HepG2 (cell line): ENCODE results near the gene RGS11. TPM values are rescaled to one million over a fixed set of nuclear protein-coding genes. Genes with fewer than 3 reads are reported as not detected.

ENCODE experiments used
- ATF1 ChIP-seq: IDR thresholded peaks from 2 replicates; pipeline ENCODE4 v1.6.1; 2016; ENCODE audit warnings: mild to moderate bottlenecking, control low read depth
- CENPX ChIP-seq: sonication (generic); formaldehyde crosslinking; IDR thresholded peaks from 2 replicates; pipeline ENCODE4 v1.9.0; 2021; ENCODE audit warnings: mild to moderate bottlenecking, missing genetic modification reagents, moderate library complexity
- EZH2 ChIP-seq: conservative IDR thresholded peaks from 2 replicates; pipeline ENCODE4 v1.6.1; 2012; ENCODE audit warnings: mild to moderate bottlenecking, low read depth, low read length, moderate library complexity
- FOXA3 ChIP-seq: IDR thresholded peaks from 2 replicates; pipeline ENCODE4 v1.6.1; 2016; ENCODE audit warnings: missing genetic modification reagents, missing compliant biosample characterization
- IRX3 ChIP-seq: sonication (generic); formaldehyde crosslinking; IDR thresholded peaks from 2 replicates; pipeline ENCODE4 v1.8.1; 2023; ENCODE audit warnings: mild to moderate bottlenecking, low read depth, missing genetic modification reagents, borderline replicate concordance
- JDP2 ChIP-seq: sonication (generic); formaldehyde crosslinking; IDR thresholded peaks from 2 replicates; pipeline ENCODE4 v1.8.1; 2022; ENCODE audit warnings: missing genetic modification reagents, borderline replicate concordance
- JUNB ChIP-seq: sonication (generic); formaldehyde crosslinking; IDR thresholded peaks from 2 replicates; pipeline ENCODE4 v1.8.0; 2022; ENCODE audit warnings: missing genetic modification reagents, mild to moderate bottlenecking, borderline replicate concordance
- MTF2 ChIP-seq: sonication (generic); formaldehyde crosslinking; IDR thresholded peaks from 2 replicates; pipeline ENCODE4 v1.5.0; 2020; ENCODE audit warnings: missing genetic modification reagents, borderline replicate concordance
- NBN ChIP-seq: fragments of 450-650 bp; conservative IDR thresholded peaks from 2 replicates; pipeline ENCODE4 v1.6.1; 2017
- NR2F2 ChIP-seq: IDR thresholded peaks from 2 replicates; pipeline ENCODE4 v1.6.1; 2012; ENCODE audit warnings: low read depth, inconsistent platforms, borderline replicate concordance
- PCBP2 ChIP-seq: fragments of 200-400 bp; formaldehyde crosslinking; optimal IDR thresholded peaks from 2 replicates; pipeline ENCODE3; 2018; ENCODE audit warnings: low read length, low read depth; ENCODE audit not compliant: poor library complexity, severe bottlenecking
- PLRG1 ChIP-seq: fragments of 450-650 bp; conservative IDR thresholded peaks from 2 replicates; pipeline ENCODE4 v1.6.1; 2016
- POLR2G ChIP-seq: fragments of 200-400 bp; formaldehyde crosslinking; IDR thresholded peaks from 2 replicates; pipeline ENCODE4 v1.6.1; 2018; ENCODE audit warnings: mild to moderate bottlenecking, low read depth, low read length, moderate library complexity
- RFXANK ChIP-seq: IDR thresholded peaks from 2 replicates; pipeline ENCODE4 v1.6.1; 2016
- SIX1 ChIP-seq: sonication (generic); formaldehyde crosslinking; IDR thresholded peaks from 2 replicates; pipeline ENCODE4 v1.4.0; 2020; ENCODE audit warnings: missing genetic modification reagents, borderline replicate concordance
- TCF7L2 ChIP-seq: IDR thresholded peaks from 2 replicates; pipeline ENCODE4 v1.6.1; 2011; ENCODE audit warnings: mild to moderate bottlenecking, low read depth, low read length, moderate library complexity
- TEAD2 ChIP-seq: sonication (generic); formaldehyde crosslinking; IDR thresholded peaks from 2 replicates; pipeline ENCODE4 v1.9.0; 2021; ENCODE audit warnings: missing genetic modification reagents
- TRIM24 ChIP-seq: sonication (generic); formaldehyde crosslinking; IDR thresholded peaks from 2 replicates; pipeline ENCODE4 v1.8.0; 2022; ENCODE audit warnings: mild to moderate bottlenecking, missing genetic modification reagents
- ZBTB7B ChIP-seq: sonication (generic); formaldehyde crosslinking; IDR thresholded peaks from 2 replicates; pipeline ENCODE4 v1.4.0; 2020; ENCODE audit warnings: missing genetic modification reagents
- ZFY ChIP-seq: sonication (generic); formaldehyde crosslinking; IDR thresholded peaks from 2 replicates; pipeline ENCODE4 v1.4.0; 2020; ENCODE audit warnings: missing genetic modification reagents
- ZNF17 ChIP-seq: sonication (generic); formaldehyde crosslinking; IDR thresholded peaks from 2 replicates; pipeline ENCODE4 v1.5.0; 2020; ENCODE audit warnings: mild to moderate bottlenecking, missing genetic modification reagents
- ZNF20 ChIP-seq: sonication (generic); formaldehyde crosslinking; IDR thresholded peaks from 2 replicates; pipeline ENCODE4 v1.4.0; 2020; ENCODE audit warnings: mild to moderate bottlenecking, moderate library complexity, missing genetic modification reagents
- ZNF232 ChIP-seq: sonication (generic); formaldehyde crosslinking; IDR thresholded peaks from 2 replicates; pipeline ENCODE4 v1.4.0; 2020; ENCODE audit warnings: missing genetic modification reagents, borderline replicate concordance
- ZNF337 ChIP-seq: sonication (generic); formaldehyde crosslinking; IDR thresholded peaks from 2 replicates; pipeline ENCODE4 v1.5.1; 2020; ENCODE audit warnings: missing genetic modification reagents, low read depth, mild to moderate bottlenecking, borderline replicate concordance
- ZNF441 ChIP-seq: sonication (generic); formaldehyde crosslinking; IDR thresholded peaks from 2 replicates; pipeline ENCODE4 v1.7.0; 2021; ENCODE audit warnings: missing genetic modification reagents, borderline replicate concordance
- ZNF549 ChIP-seq: sonication (generic); formaldehyde crosslinking; IDR thresholded peaks from 2 replicates; pipeline ENCODE4 v1.5.0; 2020; ENCODE audit warnings: missing genetic modification reagents
- ZNF577 ChIP-seq: sonication (generic); formaldehyde crosslinking; IDR thresholded peaks from 2 replicates; pipeline ENCODE4 v1.4.0; 2020; ENCODE audit warnings: mild to moderate bottlenecking, low read depth, missing genetic modification reagents, borderline replicate concordance
- ZNF766 ChIP-seq: sonication (generic); formaldehyde crosslinking; IDR thresholded peaks from 2 replicates; pipeline ENCODE4 v1.5.0; 2020; ENCODE audit warnings: missing genetic modification reagents, borderline replicate concordance
- ZNF790 ChIP-seq: sonication (generic); formaldehyde crosslinking; IDR thresholded peaks from 2 replicates; pipeline ENCODE4 v1.8.0; 2022; ENCODE audit warnings: missing genetic modification reagents, mild to moderate bottlenecking, borderline replicate concordance
- polyA plus RNA-seq, 8 experiments: library from polyadenylated mRNA; depleted of rRNA in 3 of 8; stranded (reverse) in 7 of 8; unstranded in 1 of 8; fragments of >200 nt; fragmentation: Illumina TruSeq in 4 of 8; extraction: Trizol in 4 of 8; gene quantifications; 2 replicates each; pipeline versions ENCODE4 v1.2.1 to v1.2.3, GENCODE V29; 2011 to 2016; ENCODE audit warnings: low read depth in 4 of 8, missing spikeins in 1 of 8, mixed read lengths in 1 of 8; ENCODE audit not compliant: insufficient read depth in 1 of 8
- total RNA-seq, 5 experiments: library from RNA; depleted of rRNA; stranded (reverse); fragments of >200 nt; fragmentation: Illumina TruSeq; extraction: Trizol; gene quantifications; 2 replicates each; pipeline ENCODE4 v1.2.3, GENCODE V29; 2016; ENCODE audit warnings: low read depth in 1 of 5
- TF ChIP-seq, protein P1 (sequence below): IDR thresholded peaks from 2 replicates; pipeline ENCODE4 v1.6.1; 2016; ENCODE audit warnings: low read depth
- TF ChIP-seq, protein P2 (sequence below): sonication (generic); formaldehyde crosslinking; IDR thresholded peaks from 2 replicates; pipeline ENCODE4 v1.5.0; 2020; ENCODE audit warnings: missing genetic modification reagents

Gene RGS11
- total and polyA plus RNA-seq, 2 of the 13 experiments (the other 11 are each of a cell fraction or from before 2014, with no cell fraction given): 0.11 TPM; not detected in 1

GRCh38 chr16:228852-229730, 46.7 kb downstream of the RGS11 start, which contains the start of gene LUC7L (continued):
- TF ChIP-seq ZNF441 (CRISPR knock-in tag) (peak; percentile 88), ZNF549 (CRISPR knock-in tag) (no peak), ZNF20 (CRISPR knock-in tag) (0 out of 2 replicates have a peak, but pooled peaks have one; percentile 58), FOXA3 (CRISPR knock-in tag) (peak; percentile 75), ZNF17 (CRISPR knock-in tag) (peak; percentile 84; the same call in 1 of the 2 replicates), ZNF232 (CRISPR knock-in tag) (peak; percentile 95), TRIM24 (CRISPR knock-in tag) (no peak), EZH2 (no peak), NBN (no peak), ZFY (CRISPR knock-in tag) (peak; percentile 100), ATF1 (CRISPR knock-in tag) (peak; percentile 91), RFXANK (CRISPR knock-in tag) (peak; percentile 85; the same call in 1 of the 2 replicates), ZNF577 (CRISPR knock-in tag) (no peak), PLRG1 (no peak), ZNF337 (CRISPR knock-in tag) (peak; percentile 95; the same call in 1 of the 2 replicates), TEAD2 (CRISPR knock-in tag) (no peak), TCF7L2 (no peak), POLR2G (peak; percentile 97), NR2F2 (no peak), ZNF766 (CRISPR knock-in tag) (peak; percentile 94), JDP2 (CRISPR knock-in tag) (no peak; the same call in 1 of the 2 replicates), IRX3 (CRISPR knock-in tag) (peak; percentile 99), ZNF790 (CRISPR knock-in tag) (peak; percentile 87; the same call in 1 of the 2 replicates), SIX1 (no peak), MTF2 (CRISPR knock-in tag) (peak; percentile 21; the same call in 1 of the 2 replicates), CENPX (CRISPR knock-in tag) (no peak), PCBP2 (no peak), JUNB (CRISPR knock-in tag) (peak; percentile 53; the same call in 1 of the 2 replicates), ZBTB7B (CRISPR knock-in tag) (peak; percentile 92)
- TF ChIP-seq, protein P1, sequence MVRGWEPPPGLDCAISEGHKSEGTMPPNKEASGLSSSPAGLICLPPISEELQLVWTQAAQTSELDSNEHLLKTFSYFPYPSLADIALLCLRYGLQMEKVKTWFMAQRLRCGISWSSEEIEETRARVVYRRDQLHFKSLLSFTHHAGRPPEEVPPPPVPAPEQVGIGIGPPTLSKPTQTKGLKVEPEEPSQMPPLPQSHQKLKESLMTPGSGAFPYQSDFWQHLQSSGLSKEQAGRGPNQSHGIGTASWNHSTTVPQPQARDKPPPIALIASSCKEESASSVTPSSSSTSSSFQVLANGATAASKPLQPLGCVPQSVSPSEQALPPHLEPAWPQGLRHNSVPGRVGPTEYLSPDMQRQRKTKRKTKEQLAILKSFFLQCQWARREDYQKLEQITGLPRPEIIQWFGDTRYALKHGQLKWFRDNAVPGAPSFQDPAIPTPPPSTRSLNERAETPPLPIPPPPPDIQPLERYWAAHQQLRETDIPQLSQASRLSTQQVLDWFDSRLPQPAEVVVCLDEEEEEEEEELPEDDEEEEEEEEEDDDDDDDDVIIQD (CRISPR knock-in tag): peak; percentile 78
- TF ChIP-seq, protein P2, sequence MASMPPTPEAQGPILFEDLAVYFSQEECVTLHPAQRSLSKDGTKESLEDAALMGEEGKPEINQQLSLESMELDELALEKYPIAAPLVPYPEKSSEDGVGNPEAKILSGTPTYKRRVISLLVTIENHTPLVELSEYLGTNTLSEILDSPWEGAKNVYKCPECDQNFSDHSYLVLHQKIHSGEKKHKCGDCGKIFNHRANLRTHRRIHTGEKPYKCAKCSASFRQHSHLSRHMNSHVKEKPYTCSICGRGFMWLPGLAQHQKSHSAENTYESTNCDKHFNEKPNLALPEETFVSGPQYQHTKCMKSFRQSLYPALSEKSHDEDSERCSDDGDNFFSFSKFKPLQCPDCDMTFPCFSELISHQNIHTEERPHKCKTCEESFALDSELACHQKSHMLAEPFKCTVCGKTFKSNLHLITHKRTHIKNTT: peak; percentile 78; the same call in 1 of the 2 replicates
